UCSD-AML1 (cell line): ENCODE results near the gene F13B.
A peak's percentile ranks its signal among the peaks of the same experiment; 100 is the strongest.
"Not testable (repeated sequence)": the region's sequence is repeated elsewhere in the genome, so short reads cannot be mapped to it uniquely, and the experiment has no call there.

Experiments
- DNase-seq: peaks from one replicate; lab custom pipeline; 2025; ENCODE audit not compliant: unreplicated experiment; lab: John Stamatoyannopoulos, UW

Gene F13B

GRCh38 chr1:197042676-197043341, 24.3 kb downstream of the F13B start:
- DNase-seq = no peak

DNA sequence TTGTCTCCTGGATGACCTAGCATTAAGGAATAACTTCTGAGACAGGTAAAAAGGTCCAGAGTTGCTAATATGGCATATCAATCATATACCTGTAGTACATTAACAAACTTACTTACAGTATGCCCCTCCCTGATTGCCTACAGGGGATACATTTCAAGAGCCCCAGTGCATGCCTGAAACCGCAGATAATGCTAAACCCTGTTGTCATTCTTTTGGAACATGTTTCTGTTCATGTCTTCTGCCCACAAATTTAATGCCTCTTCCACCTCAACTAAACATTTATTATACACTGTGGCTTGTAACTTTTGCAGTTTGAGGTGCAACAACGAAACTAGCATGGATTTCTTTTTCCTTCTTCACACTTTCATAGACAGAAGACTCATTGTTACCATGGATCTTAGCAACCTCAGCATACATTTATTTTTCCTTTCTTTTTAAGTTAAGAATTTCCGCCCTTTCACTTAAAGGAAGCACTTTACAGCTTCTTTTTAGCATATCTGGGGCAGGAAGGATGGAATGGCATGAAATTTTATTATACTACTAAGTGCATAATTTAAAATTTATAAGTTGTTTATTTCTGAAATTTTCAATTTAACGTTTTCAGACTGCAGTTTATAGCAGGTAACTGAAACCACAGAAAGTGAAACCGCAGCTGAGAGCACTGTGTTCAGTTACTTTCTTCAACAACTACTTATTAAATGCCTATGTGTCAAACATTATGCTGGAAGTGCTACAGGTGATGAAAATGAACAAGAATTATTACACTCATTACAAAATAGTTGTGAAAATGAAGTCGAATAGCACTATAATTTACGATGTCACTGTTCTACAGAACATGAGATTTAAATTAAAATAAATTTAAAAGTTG, 25.3 kb downstream of the F13B start:
- DNase-seq = no peak

GRCh38 chr1:197036861-197037260, 30.2 kb downstream of the F13B start:
- no peak for DNase-seq

GRCh38 chr1:197034631-197035339, 32.3 kb downstream of the F13B start:
- not testable (repeated sequence) for DNase-seq

DNA sequence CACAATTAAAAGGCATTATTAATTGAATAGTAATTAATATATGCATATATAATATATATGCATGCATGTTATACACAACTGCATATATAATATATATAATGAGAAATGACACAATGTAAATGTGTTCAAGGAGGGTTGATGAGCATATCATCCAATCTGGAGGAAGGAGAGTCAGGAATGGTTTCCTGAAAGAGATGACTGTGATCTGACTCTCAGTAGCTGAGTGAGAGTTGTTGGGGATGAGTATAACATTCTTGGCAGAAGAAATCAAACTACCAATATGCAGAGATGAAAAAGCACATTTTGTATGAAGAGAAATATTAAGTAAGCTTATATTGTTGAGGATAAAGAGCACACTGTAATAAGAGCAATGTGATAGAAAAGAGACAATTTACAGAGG, 37.3 kb downstream of the F13B start:
- no peak for DNase-seq

GRCh38 chr1:197027359-197027758, 39.7 kb downstream of the F13B start:
- no peak for DNase-seq

DNA sequence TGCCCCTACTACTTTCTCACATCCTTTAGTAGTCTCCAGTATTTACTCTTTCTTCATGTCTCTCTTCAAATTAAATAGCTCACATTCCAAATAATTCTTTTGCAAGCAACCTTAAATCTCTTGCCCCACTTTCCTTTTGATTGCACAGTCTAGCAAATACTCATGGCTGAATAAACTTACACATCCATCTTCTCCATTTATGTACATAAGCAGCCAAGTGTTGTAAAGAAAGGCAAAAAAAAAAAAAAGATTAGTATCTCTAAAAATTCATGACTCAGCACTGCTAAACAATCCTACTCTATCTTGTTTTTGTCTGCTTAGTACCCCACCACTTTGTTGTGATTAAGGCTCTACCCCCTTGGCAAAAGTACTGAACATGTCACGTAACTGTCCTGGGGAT, 42.6 kb downstream of the F13B start:
- no peak for DNase-seq

DNA sequence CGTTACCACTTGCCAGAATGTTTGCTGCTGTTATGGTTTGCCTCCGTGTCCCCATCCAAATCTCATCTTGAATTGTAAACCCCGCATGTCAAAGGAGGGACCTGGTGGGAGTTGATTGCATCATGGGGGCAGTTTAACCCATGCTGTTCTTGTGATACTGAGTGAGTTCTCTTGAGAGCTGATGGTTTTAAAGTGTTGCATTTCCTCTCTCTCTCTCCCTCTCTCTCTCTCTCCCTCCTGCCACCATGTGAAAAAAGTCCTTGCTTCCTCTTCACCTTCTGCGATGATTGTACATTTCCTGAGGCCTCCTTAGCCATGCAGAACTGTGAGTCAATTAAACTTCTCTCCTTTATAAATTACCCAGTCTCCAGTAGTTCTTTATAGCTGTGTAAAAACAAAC, 45.3 kb downstream of the F13B start:
- DNase-seq = no peak

GRCh38 chr1:197017558-197018146, 49.4 kb downstream of the F13B start:
- DNase-seq = no peak

DNA sequence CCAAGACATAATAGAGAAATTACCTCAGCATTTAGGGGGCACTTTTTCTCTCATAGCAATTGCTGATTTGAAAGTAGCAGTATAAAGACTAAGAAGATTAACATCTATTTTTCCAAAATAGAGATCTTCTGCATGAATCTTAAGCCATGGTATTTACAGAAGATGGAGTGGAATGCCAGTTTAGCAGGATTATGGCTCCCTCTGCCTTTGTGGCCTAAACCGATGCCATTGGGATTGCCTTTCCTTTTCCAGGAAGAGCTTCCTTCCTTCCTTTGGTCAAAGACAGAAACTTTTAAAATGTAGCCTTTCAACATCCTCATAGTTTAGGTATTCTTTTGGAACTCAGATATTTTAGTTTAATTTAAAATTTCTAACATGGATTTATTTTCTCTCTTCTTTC, 50.3 kb downstream of the F13B start:
- DNase-seq = no peak

DNA sequence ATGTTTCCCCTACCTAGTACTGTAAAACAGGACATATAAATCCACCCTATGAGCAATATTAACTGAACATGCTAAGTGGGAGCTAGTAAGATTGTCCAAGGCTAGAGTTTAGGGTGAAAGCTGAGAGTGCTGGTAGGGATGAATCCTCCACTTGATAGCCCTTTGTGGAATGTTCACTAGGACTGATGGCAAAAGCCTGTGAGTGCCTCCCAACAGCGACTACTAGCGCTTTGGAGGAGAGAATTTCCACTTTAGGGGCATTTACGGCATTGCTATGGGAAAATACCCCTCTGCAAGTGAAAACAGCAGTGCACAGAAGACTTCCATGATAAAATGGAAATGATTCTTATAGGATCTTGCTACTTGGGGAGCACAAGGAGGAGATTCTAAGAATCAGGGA, 53.8 kb downstream of the F13B start:
- DNase-seq = no peak

DNA sequence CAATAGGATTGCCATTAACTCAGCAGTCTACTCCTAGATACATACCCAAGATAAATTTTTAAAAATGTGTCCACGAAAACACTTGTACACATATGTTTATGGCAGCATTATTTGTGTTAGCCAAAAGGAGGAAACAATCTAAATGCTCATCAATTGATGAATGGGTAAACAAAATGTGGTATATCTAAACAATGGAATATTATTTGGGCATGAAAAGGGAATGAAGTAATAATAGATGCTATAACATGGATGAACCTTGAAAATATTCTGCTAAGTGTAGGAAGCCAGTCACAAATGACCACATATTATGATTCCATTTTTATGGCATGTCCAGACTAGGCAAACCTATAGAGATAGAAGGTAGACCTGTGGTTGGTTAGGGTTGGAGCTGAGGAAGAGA, 55.4 kb downstream of the F13B start:
- DNase-seq = no peak

DNA sequence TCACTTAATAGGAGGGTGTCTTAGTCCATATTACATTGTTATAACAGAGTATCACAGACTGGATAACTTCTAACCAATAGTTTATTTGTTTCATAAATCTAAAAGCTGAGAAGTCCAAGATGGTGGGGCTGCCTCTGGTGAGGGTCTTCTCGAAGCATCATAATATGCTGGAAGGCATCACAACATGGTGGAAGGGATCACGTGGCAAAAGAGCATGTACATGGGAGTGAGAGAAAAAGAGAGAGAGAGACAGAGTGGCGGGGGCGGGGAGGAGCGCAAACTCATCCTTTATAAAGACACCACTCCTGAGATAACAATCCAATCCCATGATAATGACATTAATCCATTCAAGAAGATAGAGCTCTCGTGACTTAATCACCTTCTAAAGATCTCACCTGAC, 58.2 kb downstream of the F13B start:
- no peak for DNase-seq

DNA sequence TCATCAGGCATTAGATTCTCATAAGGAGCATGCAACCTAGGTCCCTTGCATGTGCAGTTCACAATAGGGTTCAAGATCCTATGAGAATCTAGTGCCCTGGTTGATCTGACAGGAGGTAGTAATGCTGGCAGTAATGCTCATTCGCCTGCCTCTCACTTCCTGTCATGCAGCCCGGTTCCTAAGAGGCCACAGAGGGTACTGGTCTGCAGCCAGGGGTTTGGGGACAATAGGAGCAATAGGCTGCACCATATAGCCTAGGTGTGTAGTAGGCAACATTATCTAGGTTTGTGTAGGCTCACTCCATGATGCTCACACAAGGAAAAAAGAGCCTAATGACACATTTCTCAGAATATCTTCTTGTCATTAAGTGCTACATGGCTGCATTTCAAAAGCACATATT, 63.9 kb downstream of the F13B start:
- DNase-seq = peak; percentile 4

DNA sequence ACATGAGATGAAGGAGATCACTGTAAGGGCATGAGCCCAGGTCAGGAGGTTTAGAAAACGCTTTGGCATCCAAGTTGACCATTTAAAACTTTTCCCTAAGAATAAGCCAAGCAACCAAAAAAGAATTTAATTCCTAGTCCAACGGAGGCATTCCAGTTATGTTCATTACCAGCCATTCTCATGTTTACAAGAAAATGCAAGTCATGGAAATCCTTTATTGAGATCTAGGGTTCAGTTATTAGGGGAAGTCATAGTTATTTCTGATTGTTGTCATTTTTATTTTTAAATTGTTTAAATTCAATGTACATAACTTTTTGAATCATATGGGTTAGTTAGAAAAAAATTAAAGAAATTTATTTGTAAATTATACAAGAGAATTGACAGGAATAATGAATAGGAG, 65.2 kb downstream of the F13B start:
- DNase-seq = no peak

- DNase-seq = no peak
These were observed 69.6 kb downstream of the F13B start for GRCh38 chr1:196997423-196997822.

DNA sequence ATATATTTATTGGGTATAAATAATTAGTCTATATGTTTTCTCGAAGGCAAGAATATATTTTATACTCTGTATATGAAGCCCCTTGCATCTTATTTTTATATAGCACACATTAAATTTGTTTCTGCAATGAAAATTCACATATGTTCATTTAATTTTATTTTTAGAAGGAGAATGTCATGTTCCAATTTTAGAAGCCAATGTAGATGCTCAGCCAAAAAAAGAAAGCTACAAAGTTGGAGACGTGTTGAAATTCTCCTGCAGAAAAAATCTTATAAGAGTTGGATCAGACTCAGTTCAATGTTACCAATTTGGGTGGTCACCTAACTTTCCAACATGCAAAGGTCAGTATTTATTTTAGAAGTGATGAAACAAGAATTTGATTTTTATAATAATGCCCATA, 73.1 kb downstream of the F13B start:
- no peak for DNase-seq

DNA sequence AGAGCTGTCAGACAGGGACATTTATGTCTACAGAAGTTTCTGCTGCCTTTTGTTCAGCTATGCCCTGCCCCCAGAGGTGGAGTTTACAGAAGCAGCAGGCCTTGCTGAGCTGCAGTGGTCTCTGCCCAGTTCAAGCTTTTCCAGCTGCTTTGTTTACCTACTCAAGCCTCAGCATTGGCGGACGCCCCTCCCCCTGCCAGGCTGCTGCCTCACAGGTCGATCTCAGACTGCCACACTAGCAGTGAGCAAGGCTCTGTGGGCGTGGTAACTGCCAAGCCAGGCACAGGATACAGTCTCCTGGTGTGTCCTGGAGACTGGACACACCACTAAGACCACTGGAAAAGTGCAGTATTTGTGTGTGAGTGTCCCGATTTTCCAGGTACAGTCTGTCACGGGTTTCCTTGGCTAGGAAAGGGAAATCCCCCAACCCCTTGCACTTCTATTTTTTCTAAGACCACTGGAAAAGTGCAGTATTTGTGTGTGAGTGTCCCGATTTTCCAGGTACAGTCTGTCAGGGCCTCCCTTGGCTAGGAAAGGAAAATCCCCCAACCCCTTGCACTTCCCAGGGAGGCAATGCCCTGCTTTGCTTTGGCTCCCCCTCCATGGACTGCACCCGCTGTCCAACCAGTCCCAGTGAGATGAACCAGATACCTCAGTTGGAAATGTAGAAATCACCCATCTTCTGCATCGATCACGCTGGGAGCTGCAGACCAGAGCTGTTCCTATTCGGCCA, 75.0 kb downstream of the F13B start:
- not testable (repeated sequence) for DNase-seq
